B cell (primary cell): ENCODE measurements around the gene NME1.

Experiments
- EZH2 ChIP-seq: IDR thresholded peaks from 2 replicates; pipeline ENCODE4 v1.6.1; 2012; ENCODE audit warnings: borderline replicate concordance, low read depth, mild to moderate bottlenecking, moderate library complexity, low read length; ENCODE audit not compliant: insufficient read depth, poor library complexity, severe bottlenecking
- TF ChIP-seq, protein P1 (sequence below): fragments of 200-600 bp; IDR thresholded peaks from one replicate; pipeline ENCODE4 v1.8.0; 2022; ENCODE audit warnings: antibody characterized with exemption, mild to moderate bottlenecking

DNA sequence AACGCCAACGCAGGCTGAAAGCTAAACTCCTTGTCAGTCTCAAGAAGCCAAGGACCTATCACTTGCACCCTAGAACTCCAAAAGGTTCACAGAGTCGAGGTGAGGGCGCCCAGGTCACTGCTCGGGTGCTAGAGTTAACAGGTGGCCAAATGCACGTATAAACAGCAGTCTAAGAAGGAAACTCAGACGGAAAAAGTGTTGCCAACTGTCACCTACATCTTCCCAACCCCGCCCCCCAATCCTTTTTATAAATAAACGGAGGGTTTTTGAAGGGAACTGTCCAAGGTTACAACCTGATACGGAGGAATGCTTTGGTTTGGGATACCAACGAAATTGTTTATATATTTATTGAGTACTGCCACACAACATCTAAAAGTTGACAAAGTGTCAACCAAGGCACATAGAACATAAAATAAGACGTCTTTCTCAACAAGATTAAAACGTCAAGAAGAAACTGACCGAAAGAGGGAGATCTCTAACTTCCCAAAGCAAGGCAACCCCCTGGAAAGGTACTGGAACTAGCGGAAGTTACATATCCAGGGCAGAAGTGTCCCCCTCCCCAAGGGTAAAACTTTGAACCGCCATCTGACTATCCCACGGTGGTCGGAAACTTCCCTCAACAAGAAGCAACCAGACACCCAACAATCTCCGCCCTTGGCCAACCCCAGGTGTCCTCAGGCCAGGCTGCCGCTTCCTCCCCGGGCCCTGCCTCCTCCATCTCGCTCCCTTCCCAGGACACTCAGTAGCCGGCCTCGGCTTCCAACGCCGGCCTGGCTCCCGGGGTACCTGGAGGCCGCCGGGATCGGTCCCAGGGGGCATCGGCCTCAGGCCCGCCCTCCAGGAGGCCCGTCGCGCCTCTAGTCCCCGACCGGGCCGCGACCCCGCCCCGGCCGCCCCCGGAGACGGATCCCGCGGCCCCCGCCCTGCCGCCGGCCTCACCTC is 33.7 kb upstream of the NME1 start:
- TF ChIP-seq, protein P1, sequence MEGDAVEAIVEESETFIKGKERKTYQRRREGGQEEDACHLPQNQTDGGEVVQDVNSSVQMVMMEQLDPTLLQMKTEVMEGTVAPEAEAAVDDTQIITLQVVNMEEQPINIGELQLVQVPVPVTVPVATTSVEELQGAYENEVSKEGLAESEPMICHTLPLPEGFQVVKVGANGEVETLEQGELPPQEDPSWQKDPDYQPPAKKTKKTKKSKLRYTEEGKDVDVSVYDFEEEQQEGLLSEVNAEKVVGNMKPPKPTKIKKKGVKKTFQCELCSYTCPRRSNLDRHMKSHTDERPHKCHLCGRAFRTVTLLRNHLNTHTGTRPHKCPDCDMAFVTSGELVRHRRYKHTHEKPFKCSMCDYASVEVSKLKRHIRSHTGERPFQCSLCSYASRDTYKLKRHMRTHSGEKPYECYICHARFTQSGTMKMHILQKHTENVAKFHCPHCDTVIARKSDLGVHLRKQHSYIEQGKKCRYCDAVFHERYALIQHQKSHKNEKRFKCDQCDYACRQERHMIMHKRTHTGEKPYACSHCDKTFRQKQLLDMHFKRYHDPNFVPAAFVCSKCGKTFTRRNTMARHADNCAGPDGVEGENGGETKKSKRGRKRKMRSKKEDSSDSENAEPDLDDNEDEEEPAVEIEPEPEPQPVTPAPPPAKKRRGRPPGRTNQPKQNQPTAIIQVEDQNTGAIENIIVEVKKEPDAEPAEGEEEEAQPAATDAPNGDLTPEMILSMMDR = no peak
- no peak for TF ChIP-seq EZH2
